ENCODE data around the gene PTBP3.
"Not testable (repeated sequence)": the region's sequence is repeated elsewhere in the genome, so short reads cannot be mapped to it uniquely, and the experiment has no call there.

The PTBP3 gene

DNA sequence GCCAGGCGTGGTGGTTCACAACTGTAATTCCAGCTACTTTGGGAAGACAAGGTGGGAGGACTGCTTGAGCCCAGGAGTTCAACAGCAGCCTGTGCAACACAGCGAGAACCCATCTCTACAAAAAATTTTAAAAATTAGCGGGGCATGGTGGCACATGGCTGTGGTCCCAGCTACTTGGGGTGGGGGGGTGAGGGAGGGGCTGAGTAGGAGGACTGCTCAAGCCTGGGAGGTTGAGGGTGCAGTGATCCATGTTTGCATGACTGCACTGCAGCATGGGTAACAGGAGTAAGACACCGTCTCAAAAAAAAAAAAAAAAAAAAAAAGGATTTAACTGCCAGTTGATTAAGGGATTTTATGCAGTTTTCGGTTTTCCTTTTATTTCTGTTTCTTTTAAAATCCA lies 65.0 kb downstream of the PTBP3 start:
- no peak for DNase-seq (ENCODE audit: low spot score)

DNA sequence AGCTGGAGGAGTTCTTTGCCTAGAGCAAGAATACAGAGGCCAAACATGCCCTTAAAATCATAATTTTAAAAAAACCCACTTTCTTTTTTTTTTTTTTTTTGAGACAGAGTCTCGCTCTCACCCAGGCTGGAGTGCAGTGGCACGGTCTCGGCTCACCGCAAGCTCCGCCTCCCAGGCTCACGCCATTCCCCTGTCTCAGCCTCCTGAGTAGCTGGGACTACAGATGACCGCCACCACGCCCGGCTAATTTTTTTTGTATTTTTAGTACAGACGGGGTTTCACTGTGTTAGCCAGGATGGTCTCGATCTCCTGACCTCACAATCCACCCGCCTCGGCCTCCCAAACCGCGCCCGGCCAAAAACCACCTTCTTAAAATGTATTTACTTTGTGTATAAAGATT lies 66.3 kb downstream of the PTBP3 start:
- DNase-seq (ENCODE audit: low spot score): not testable (repeated sequence)

- DNase-seq (ENCODE audit: low spot score): no peak
Measured at GRCh38 chr9:112265391-112265790, 68.0 kb downstream of the PTBP3 start.

DNA sequence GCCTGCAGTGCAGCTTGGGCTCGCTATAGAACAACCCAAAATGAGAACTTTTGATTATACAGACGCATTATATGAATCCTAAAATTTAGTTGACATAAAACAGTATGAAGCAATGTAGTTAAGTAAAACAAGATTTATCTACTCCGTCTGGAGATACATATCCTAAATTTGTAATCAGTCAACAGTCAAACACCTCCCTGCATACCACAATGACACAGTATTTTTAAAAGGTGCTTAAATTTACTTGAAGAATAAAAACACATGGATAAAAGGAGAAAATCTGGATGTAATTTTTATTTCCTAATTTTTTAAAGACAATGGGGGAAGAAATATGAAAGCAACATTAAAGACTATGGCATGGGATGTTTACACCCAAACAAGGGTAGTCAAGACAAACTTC lies 70.8 kb downstream of the PTBP3 start:
- no peak for DNase-seq (ENCODE audit: low spot score)

DNA sequence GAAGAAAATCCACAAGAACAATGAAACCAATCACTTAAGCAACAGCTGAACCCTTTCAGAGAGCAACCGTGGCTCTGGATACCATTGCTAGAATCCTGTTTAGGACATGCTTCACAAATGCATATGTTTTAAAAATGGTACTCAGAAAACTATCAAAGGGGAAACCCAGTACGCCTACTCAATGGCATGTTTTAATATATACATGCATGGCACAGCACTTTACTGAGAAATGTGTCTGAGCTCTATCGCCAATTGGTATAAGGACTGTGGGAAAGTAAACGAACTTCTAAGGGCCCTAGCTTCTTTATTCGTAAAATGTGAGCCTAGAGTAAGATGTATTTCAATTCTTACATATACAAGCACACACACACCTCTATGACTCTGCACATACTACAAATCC lies 72.3 kb downstream of the PTBP3 start:
- no peak for DNase-seq (ENCODE audit: low spot score)

GRCh38 chr9:112258106-112258505 lies 75.3 kb downstream of the PTBP3 start:
- DNase-seq (ENCODE audit: low spot score): no peak

- DNase-seq (ENCODE audit: low spot score): no peak
Measured at GRCh38 chr9:112252194-112252593, 81.2 kb downstream of the PTBP3 start.

GRCh38 chr9:112249277-112249676 lies 84.1 kb downstream of the PTBP3 start:
- DNase-seq (ENCODE audit: low spot score): no peak

DNA sequence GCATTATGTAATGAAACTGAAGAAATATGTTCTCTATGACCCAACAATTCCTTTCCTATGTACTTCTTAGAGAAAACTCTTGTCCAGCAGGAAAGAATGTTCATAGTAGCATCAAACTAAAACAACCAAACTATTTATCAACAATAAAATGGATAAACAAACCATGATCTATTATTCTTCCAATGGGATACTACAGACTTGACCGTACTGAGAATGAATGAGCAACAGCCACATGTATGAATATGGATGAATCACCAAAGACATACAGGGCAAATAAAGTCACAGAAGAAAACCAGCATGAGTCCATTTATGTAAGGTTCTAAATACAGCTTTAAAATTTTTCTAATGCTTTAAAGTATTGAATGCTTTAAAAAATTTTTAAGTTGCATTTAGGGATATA lies 84.7 kb downstream of the PTBP3 start:
- DNase-seq (ENCODE audit: low spot score): no peak

- no peak for DNase-seq (ENCODE audit: low spot score)
Measured at GRCh38 chr9:112247090-112247489, 86.3 kb downstream of the PTBP3 start.

- DNase-seq (ENCODE audit: low spot score): no peak
Measured at GRCh38 chr9:112245126-112245525, 88.3 kb downstream of the PTBP3 start.

GRCh38 chr9:112242147-112242804 lies 91.1 kb downstream of the PTBP3 start:
- no peak for DNase-seq (ENCODE audit: low spot score)

DNA sequence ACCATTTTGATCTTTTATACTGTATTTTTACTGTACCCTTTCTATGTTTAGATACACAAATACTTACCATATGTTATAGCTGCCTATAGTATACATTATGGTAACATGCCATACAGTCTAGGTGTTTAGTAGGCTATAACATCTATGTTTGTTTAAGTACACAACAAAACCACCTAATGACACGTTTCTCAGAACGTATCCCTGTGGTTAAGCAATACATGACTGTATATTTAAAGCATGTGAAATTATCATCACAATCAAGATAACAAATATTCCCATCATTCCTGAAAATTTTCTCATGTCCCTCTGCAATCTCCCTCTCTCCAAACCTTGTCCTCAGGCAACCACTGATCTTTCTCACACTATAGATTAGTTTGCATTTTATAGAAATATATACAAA lies 91.9 kb downstream of the PTBP3 start:
- no peak for DNase-seq (ENCODE audit: low spot score)

- no peak for DNase-seq (ENCODE audit: low spot score)
Measured at GRCh38 chr9:112239708-112240107, 93.7 kb downstream of the PTBP3 start.

- DNase-seq (ENCODE audit: low spot score): no peak
Measured at GRCh38 chr9:112239284-112239683, 94.1 kb downstream of the PTBP3 start.

GRCh38 chr9:112234779-112235178 lies 98.6 kb downstream of the PTBP3 start:
- no peak for DNase-seq (ENCODE audit: low spot score)

- no peak for DNase-seq (ENCODE audit: low spot score)
Measured at GRCh38 chr9:112233769-112234168, 99.7 kb downstream of the PTBP3 start.

GRCh38 chr9:112232233-112232632 lies 101.2 kb downstream of the PTBP3 start:
- DNase-seq (ENCODE audit: low spot score): no peak

GRCh38 chr9:112226091-112226490 lies 107.3 kb downstream of the PTBP3 start:
- DNase-seq (ENCODE audit: low spot score): no peak

- no peak for DNase-seq (ENCODE audit: low spot score)
Measured at GRCh38 chr9:112224401-112225289, 108.8 kb downstream of the PTBP3 start.

GRCh38 chr9:112218908-112219307 lies 114.5 kb downstream of the PTBP3 start:
- no peak for DNase-seq (ENCODE audit: low spot score)

DNA sequence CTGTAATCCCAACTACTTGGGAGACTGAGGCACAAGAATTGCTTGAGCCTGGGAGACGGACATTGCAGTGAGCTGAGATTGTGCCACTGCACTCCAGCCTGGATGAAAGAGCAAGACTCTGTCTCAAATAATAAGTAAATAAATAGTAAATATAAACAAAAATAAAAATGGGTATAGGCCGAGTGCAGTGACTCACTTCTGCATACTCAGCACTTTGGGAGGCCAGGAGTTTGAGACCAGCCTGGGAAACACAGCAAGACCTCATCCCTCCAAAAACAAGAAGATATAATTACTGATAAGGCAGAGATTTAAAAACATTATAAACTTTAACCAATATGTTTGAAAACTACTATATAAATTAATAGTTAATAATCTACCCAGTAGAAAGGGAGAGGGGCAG lies 120.5 kb downstream of the PTBP3 start:
- DNase-seq (ENCODE audit: low spot score): no peak

GRCh38 chr9:112207451-112207850 lies 126.0 kb downstream of the PTBP3 start:
- DNase-seq (ENCODE audit: low spot score): no peak

DNA sequence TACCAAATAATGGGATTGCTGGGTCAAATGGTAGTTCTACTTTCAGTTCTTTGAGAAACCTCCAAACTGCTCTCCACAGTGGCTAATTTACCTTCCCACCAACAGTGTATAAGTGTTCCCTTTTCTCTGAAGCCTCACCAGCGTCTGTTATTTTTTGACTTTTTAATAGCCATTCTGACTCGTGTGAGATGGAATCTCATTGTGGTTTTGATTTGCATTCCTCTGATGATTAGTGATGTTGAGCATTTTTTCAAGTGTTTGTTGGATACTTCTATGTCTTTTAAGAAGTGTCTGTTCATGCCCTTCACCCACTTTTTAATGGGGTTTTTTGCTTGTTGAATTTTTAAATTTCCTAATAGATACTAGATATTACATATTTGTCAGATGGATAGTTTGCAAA lies 129.9 kb downstream of the PTBP3 start:
- DNase-seq (ENCODE audit: low spot score): no peak
